Activated CD4-positive, CD25-positive, alpha-beta regulatory T cell treated with anti-CD3 and anti-CD28 coated beads, Interleukin-2, amount 50 U/mL, for 16 hours (primary cell): ENCODE measurements around the gene RTP2.
"Not testable (repeated sequence)": the region's sequence is repeated elsewhere in the genome, so short reads cannot be mapped to it uniquely, and the experiment has no call there.

Source experiments
- DNase-seq: peaks from one replicate; pipeline ENCODE4 v3.0.0-alpha.2; 2020; ENCODE audit warnings: low read depth, low spot score

RTP2 gene

GRCh38 chr3:187713504-187713903 lies 11.1 kb upstream of the RTP2 start:
- no peak for DNase-seq

DNA sequence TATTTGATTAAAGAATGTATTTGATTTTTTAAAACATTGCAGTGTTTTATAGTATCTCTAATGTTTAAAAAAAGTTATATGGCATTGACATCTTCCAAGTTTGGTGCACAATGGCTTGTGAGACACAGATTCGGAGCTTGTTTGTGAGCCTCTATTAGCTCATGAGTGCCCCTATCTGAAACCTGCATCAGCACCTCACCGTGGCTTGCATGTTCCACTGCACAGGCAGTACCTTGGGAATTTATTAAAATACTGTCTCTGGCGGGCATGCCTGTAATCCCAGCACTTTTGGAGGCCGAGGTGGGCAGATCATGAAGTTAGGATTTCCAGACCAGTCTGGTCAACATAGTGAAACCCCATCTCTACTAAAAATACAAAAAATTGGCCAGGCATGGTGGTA lies 6.8 kb upstream of the RTP2 start:
- no peak for DNase-seq

DNA sequence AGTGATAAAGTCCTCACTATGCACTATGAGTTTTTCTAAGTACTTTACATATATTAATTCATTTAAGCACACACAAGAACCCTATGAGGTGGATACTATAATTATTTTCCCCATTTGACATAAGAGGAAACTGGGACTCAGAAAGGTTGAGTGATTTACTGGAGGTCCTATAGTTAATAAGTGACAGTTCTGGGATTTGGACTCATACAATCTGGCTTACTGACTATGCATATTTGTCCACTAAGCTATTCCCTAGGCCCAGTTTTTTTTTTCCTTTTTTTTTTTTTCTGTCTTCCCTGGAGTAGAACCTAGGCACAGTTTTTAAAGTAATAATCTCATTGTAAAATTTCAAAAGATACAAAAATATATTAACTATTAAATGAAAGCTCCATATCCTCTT lies 6.3 kb upstream of the RTP2 start:
- DNase-seq: no peak

DNA sequence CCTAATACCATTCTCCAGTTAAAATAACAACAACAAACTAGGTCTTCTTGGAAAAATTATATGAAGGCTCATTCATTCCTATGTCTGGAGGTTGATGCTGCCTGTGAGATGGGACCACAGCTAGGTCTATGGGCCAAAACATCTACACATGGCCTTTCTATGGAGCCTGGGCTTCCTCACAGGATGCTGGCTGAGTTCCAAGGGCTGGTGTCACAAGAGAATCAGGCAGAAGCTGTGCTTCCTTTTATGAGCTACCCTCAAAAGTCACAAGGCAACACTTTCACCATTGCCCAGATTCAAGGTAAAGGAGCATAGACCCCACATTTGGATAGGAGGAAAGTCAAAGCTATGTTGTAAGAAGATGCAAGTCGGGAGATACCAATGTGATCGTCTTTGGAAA lies 4.6 kb upstream of the RTP2 start:
- no peak for DNase-seq

GRCh38 chr3:187705164-187705563 lies 2.8 kb upstream of the RTP2 start:
- DNase-seq: no peak

- DNase-seq: no peak
Observed at GRCh38 chr3:187700249-187700648, 2.1 kb downstream of the RTP2 start.

DNA sequence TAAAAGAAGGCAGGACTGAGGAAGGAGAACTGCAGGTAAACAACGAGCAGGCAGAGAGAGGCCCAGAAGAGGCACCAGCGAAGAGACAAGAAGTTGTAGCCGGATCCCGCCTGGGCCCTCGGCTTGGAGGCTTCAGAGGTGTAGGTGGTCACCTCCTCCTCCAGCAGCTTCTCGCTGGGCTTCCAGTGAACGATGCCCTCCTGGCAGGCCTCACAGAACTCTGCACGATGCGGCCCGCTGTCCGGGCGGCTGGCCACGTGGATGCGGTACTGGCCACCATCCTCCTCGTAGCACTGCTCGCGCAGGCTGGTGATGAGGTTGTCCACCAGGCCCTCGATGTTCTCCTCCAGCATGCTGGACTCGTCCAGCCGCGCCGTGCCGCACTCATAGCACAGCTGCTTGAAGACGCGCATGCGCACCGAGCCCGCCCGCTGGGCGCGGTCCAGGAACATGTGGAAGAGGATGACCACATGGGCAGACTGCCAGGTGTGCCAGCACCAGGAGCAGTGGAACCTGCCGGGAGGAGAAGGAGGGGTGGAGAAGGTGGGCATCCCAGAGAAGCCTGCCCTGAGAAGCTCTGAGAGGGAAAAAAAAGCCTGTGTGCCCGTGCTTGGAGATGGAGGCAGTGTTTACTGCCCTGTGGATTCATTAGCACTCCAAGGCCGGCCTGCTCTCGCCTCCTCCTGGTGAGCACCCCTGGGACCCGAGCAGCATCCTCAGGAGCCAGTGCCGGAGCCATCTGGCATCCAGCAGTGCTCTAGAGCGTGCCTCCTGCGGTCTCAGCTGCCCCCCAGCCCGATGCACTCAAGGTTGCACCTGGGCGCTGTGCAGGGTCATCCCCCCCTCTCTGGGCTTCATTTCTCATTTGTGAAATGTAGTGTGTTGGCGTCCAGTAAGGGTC lies 3.6 kb downstream of the RTP2 start:
- DNase-seq: no peak

- DNase-seq: no peak
Observed at GRCh38 chr3:187696021-187696420, 6.3 kb downstream of the RTP2 start.

GRCh38 chr3:187695449-187695848 lies 6.9 kb downstream of the RTP2 start:
- no peak for DNase-seq

DNA sequence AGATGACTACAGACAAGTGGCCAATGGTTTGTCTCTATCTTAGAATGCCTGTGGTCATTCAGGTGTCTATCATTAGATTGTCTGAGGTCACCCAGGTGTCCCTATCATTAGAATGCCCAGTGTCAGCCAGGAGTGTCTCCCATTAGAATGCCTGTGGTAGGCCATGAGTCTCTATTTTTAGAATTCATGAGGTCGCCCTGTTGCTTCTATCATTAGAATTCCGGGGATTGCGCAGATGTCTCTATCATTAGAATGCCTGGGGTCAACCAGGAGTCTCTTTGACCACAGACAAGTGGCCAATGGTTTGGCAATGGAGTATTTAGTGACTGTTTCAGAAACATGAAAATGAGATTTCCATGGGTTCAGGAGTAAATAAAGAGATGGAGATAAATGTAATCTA lies 7.6 kb downstream of the RTP2 start:
- DNase-seq: no peak

GRCh38 chr3:187693431-187693830 lies 8.9 kb downstream of the RTP2 start:
- DNase-seq: no peak

DNA sequence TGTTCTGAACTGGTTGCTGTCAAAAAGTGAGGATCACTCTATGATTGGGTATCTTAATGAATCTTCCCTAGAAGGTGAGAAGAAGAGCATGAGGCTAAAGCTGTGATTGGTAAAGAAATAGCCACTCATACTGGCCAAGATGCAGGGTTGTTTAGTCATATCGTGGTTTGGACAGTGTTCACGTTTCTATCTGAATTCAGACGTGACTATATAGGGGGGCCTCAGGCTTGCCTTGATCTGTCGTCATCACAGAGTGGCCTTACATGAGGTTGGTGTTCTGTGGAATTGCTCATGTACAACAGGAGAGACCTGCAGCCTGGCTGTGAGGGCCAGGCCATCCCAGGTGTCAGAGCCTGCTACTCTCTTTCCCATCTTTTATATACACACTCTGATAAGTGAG lies 12.4 kb downstream of the RTP2 start:
- DNase-seq: no peak

DNA sequence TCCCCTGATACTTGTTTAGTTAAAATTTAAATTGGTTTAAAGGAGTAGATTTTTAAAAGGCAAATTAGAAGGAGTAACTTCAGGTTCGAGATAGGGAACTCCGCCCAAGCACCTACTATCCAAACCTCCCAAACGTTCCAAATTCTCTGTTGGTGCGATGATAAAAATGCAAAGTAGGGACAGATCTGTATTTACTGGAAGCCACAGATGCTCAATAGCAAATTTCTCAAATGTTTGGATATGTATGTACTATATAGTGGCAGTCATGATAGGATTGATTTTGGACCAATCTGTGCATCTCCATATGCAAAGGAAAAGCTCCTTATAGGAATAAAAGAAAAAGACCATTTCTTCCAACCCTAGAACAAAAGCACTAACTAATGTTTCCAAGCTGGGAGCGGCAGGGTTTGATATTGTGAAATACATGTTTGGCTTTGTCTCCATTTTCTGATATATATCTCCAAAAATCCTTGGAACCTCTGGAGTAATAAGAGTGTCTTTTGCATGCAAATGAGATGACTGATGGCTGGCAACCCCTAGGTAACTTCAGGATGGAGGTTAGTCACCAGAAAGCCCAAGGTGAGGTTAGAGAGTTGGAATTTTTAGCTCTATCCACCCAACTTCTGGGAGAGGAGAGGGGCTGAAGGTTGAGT lies 15.6 kb downstream of the RTP2 start:
- no peak for DNase-seq

DNA sequence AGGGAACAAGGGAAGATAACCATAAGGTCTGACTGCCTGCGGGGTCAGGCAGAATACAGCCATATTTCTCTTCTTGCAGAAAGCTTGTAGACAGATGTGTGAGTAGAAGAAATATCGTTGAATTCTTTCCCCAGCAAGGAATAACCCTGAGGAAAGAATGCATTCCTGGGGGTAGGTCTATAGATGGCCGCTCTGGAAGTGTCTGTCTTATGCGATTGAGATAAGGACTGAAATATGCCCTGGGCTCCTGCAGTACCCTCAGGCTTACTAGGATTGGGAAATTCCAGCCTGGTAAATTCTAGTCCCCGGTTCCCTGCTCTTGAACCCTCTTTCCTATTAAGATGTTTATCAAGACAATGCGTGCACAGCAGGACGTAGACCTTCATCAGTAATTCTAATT lies 16.4 kb downstream of the RTP2 start:
- no peak for DNase-seq

- no peak for DNase-seq
Observed at GRCh38 chr3:187684880-187685279, 17.5 kb downstream of the RTP2 start.

- no peak for DNase-seq
Observed at GRCh38 chr3:187684444-187684843, 17.9 kb downstream of the RTP2 start.

DNA sequence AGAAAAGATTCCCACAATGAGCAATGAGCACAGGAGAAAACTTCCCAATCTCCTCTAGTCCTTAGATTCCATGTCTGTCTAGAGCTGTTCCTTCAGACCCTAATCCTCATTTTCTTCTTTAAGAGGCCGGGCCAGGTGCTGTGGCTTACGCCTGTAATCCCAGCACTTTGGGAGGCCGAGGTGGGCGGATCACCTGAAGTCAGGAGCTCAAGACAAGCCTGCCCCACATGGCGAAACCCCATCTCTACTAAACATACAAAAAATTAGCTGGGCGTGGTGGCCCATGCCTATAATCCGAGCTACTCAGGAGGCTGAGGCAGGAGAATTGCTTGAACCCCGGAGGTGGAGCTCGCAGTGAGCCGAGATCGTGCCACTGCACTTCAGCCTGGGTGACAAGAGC lies 20.6 kb downstream of the RTP2 start:
- not testable (repeated sequence) for DNase-seq

GRCh38 chr3:187679638-187680396 lies 22.5 kb downstream of the RTP2 start:
- DNase-seq: peak; percentile 27

GRCh38 chr3:187678726-187679268 lies 23.6 kb downstream of the RTP2 start:
- no peak for DNase-seq

DNA sequence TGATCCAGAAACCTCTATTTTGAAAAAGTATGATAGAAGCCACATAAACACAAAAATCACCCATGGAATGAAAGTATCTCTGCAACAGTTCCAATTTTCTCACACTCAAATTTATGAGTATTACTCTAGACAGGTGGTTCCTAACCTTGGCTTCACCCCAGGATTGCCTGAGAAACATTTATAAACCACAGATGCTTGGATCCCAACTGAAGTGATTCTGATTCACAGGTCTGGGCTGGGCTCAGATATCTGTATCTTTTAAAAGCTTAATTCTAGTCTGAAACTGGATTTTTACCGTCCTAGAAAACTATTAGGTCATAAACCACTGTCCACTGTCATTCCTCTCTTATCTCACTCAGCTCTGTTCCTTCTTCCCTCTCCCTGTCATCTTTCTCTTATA lies 24.8 kb downstream of the RTP2 start:
- no peak for DNase-seq

- no peak for DNase-seq
Observed at GRCh38 chr3:187673012-187673411, 29.3 kb downstream of the RTP2 start.
